NCI-H510A treated with DMSO at 0.1 percent for 48 hours (cell line): Measurements from ENCODE around the gene CREB3L4.
"Not testable (repeated sequence)": the region's sequence is repeated elsewhere in the genome, so short reads cannot be mapped to it uniquely, and the experiment has no call there.

Experiments
- DNase-seq: peaks from one replicate; lab custom pipeline; 2025; lab: John Stamatoyannopoulos, UW

The CREB3L4 gene

DNA sequence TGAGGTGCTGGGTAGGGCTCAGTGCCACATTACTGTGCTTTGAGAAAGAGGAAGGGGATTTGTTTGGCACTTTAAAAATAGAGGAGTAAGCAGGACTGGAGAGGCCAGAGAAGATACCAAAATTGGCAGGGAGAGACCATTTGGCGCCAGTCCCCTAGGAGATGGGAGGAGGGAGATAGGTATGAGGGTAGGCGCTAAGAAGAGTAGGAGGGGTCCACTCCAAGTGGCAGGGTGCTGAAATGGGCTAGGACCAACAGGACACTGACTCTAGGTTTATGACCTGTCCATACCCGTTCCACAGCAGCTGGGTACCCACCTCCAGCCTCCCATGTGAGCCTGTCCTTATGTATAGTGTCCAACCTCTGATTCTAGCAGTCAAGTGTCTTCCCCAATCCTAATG lies 8.2 kb upstream of the CREB3L4 start:
- no peak for DNase-seq

DNA sequence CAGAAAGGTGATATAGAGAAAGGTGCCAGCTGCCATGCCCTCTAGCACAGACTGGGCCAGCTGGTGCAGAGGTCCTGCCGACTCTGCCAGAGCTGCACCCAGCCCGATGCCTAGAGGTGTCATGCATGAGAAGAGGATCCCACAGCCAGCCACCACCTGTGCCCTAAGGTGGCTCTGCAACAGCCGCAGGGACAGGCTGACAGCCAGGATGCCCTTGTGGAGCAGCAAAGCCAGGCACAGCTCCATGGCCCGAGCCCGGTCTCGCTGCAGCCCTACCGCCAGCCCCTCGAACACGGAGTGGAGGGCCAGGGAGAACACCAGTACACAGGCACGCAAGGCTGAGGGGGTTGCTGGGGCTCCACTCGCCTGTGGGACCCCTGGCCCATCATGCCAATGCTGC lies 7.5 kb upstream of the CREB3L4 start:
- DNase-seq: no peak

DNA sequence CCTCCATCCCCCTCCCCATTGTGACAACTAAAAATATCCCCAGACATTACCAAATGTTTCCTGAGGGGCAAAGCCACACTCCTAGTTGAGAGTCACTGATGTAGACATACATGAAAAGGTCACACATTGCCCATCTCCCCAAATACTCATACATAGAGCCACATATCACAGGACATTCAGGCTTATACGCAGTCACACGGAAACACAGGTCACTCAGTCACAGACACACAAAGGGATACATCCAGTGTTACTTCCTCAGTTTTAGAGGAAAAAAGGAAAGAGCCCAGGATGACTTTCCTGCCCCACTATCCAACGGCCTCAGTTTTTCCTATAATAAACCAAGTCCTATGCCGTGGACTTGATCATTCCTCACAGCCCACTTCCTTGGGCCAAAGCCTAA lies 6.3 kb upstream of the CREB3L4 start:
- DNase-seq: no peak

DNA sequence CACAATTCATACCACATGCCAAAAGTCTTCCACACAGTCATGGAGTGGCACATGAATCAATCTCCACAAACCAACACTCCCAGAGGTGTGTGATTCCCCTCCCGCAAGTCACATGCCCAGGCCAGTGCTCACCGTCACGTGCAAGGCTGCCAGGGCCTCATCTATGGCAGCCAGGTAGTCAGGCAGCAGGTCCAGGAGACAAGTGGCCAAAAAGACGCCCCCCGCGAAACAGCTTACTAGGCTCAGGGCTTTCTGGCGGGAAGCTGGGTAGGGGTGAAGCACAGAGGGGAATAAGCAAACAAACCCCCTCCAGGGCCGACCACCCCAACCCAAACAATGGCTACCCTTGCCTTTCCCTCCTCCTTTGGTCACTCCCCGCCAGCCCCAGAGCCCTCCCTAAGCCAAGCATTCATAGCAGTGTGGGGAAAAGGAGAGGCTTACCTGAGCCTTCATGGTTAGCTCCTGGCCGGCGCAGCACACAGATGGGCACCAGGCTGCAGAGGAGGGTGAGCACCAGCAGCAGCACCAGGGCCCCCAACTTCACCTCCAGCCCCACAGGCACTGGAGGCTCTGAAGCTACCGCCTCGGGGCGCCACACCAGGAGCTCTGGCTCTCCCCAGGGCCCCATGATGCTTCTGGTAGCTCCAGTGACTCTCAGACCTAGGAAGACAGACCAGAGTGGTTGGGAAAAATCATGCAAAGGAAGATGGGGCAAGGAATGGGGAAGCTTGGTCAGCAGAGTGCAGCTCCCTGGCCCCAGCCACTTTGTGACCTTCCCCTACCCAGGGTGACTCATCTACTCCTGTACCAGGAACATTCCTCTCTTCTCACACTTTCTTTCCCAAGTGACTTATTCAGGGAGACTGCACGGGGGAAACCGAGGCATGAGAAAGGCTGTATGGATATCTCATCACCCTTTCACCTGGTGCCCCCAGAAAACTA lies 5.3 kb upstream of the CREB3L4 start:
- no peak for DNase-seq

DNA sequence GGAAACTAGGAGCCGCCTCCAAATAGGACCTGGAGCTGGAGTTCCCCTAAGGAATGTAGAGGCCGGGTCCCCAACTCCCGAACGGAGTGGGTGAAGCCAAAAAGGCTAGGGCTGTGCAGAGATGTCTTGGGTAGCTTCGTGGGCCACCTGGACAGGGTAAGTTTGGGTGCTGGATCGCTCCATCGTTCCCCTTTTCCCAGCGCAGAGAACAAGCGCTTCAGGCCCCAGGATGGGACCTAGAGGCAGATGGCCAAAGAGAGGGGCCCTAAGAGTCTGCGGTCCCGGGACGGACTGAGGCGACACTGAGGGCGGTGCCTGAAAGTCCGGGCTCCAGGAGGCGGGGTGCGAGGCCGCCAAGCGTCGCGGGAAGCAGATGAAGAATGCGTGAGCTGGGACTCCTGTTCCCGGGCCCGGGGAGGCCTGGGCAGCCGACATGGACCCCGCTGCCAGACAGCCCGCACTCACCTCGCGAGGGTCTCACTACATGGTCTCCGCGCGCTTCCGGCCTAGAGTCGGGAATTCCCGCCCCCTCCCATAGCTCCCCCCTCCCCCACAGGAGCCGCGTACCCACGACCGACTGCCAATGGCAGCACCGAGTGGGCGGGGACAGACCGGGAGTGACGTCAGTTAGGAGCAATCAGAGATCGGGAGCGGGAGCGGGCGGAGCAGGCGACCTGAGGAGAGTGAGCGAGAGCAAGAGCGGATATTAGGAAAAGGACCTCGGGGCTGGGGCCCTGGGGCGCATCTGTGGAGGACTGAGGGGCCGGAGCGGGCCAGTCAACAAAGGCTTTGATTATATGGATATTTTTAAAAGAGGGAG lies 4.5 kb upstream of the CREB3L4 start, which contains the start of gene SLC39A1:
TSS of gene SLC39A1 (minus strand) at position 508 of the 820 bp plus-strand sequence. CDS start 822 bp downstream, outside the sequence.
- peak; percentile 96 for DNase-seq

DNA sequence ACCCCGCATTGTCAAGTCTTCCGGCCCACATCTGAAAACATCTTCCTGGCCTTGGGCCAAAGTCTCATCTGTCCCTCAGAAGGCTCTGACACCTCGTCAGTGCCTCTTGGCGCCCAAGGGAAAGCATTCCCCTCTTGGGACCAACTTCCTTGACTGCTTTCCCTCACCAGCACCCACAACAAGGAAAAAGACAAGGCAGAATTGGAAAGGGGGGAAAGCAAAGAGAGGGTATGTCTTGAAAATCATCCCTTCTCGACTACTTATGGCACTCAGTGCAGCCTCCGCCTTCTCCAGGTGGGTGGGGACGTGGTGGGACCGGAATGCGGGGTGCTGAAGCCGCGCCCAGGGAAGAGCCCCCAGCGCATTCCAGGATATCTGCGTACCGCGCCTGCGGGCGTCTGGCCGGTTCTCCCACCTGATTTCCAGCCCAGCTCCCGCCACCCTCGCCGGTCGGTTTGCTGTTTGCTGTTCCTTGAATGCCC lies 3.8 kb upstream of the CREB3L4 start:
- DNase-seq: peak; percentile 37

DNA sequence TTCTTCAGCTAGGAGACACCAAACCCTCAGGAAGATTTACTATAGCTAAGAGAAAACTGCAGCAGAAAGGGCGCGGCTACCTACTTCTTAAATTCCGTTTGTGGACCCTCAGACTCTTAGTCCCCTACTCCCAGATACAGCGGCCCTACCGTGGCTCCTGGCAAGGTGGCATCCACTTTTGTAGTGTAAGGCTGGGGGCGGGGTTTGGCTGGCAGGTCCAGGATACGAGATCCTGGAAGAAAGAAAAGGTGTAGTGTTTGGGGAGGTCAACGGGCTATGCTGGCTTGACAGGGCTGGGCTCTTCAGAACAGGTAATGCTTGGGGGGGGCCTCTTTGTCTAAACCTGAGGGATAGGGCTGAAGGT lies 280 bp downstream of the CREB3L4 start:
- peak; percentile 82 for DNase-seq

DNA sequence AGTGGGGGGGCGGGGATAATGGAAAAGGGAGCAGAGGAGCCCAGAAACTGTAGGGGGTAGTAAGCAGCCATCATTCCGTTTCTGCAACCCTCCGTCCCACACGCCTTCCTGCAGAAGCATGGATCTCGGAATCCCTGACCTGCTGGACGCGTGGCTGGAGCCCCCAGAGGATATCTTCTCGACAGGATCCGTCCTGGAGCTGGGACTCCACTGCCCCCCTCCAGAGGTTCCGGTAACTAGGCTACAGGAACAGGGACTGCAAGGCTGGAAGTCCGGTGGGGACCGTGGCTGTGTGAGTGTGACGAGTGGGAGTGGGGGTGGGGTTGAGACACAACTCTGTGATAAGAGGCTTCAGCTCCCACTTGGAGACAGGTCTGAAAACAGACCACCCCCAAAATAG lies 706 bp downstream of the CREB3L4 start:
- no peak for DNase-seq

DNA sequence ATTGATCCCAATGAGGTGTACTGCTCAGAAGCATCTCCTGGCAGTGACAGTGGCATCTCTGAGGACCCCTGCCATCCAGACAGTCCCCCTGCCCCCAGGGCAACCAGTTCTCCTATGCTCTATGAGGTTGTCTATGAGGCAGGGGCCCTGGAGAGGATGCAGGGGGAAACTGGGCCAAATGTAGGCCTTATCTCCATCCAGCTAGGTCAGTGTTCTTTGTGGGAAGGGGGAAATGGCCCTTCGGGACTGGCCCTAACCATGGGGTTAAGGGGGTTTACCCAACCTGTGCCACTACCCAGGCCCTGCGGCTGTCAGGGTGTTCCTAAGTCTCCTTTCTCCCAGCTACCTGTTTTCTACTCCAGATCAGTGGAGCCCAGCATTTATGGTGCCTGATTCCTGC lies 1.3 kb downstream of the CREB3L4 start:
- DNase-seq: no peak

DNA sequence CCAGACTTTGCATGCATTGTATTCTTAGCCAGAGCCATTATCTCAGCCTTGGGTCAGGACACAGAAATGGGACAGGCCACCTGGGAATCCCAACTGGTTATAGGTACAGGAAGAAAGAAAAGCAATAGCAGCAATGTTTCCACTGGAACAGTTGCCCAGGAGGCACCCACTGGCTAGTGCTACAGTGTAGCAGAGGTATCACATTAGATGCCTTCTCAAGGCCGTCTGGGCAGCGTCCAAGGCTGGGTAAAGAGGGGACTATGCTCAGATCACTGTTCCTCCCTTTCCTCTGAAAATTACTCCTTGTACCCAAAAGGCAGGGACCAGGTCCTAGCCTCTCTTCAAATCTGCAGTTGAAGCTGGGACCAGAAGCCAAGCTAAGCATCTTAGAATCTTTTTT lies 2.6 kb downstream of the CREB3L4 start:
- DNase-seq: no peak

DNA sequence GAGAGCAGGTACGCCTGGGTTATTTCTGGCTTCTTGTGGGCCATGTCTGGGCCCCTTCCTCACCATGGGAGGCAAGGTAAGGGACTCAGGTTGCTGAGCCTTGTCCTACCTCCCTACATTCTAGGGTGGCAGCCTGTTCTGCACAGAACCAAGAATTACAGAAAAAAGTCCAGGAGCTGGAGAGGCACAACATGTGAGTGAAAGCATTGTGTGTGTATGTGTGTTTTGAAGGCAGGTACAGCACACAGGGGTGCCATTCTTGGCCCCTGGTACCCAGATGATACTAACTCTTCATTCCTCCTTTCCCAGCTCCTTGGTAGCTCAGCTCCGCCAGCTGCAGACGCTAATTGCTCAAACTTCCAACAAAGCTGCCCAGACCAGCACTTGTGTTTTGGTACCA lies 5.4 kb downstream of the CREB3L4 start:
- DNase-seq: no peak

DNA sequence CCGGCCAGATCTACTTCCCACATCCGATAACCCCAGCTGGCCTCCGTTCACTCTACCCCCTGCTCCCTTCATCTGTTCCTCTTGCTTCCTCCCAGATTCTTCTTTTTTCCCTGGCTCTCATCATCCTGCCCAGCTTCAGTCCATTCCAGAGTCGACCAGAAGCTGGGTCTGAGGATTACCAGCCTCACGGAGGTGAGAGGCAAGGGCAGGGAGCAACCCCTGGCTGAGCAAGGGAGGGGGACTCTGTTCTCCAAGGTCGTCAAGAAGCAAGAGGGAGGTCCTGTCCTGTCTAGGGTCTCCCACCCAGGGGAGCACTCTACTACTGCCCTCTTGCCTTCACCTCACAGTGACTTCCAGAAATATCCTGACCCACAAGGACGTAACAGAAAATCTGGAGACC lies 5.8 kb downstream of the CREB3L4 start:
- no peak for DNase-seq

DNA sequence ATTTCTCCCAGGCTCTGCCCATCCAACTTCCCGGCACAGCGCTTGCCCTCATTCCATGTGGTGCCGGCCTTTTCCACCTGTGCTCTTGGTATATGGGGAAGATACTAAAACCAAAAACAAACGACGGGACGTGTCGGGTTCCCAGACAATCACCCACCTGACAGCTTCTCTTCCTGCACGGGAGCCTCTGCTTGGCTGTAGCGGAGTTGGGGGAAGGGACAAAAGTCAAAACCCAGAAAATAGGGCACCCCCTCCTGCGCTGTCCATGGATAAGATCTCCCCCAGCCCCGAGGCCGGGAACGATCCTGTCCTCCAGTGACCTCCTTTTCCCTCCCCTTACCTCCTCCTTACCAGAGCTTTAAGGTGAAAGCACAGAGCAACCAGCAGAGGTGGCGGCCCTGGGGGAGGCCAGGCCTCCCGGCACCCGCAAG lies 9.1 kb downstream of the CREB3L4 start:
- no peak for DNase-seq

DNA sequence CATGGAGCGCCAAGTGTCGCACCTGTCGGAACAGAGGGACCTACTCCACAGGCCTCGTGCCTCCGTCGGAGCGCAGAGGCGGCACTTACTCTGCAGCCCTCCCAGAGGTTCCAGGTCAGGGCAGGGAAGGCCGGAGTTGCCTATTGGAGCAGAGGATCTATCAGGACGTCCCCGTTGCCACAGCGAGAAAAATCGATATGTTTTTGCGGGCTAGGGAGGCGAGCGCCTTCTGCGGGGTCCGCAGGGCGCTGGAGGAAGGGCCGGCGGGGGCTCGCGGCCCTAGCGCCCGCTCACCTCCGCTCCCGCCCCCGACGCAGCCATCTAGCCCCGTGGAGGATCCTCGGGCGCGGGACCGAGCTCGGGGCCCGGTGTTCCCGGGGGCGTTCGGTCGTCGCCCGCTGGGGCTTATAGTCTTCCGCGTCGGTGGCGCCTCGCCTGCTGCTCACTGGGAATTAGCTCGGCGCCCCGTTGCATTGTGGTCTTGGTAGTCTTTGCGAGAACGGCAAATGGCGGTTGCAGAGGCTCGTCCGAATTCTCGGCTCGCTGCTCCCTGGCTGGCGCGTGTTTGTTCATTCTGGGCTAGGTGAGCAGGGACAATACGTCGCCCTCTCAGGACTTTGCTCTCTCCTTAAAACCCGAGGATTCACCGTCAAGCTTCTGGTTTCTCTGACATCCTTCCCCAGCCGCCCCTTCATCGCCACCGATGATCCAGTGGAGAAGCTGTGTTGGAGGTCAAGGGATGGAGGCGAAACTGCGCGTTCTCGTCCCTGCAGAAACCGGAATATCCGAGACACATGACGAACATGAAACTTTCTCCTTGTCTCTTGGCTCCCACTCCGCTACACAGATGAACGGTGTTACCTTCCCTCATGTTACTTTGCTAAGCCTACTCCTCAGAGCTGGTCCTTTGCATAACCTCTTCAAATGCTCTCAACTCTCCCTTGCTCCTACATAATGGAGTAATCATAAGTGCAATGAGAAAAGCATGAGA lies 9.8 kb downstream of the CREB3L4 start, which contains the start of gene JTB:
TSS of gene JTB (minus strand) at position 425 of the 991 bp plus-strand sequence. CDS start at position 3, 422 bp downstream.
- peak; percentile 77 for DNase-seq

DNA sequence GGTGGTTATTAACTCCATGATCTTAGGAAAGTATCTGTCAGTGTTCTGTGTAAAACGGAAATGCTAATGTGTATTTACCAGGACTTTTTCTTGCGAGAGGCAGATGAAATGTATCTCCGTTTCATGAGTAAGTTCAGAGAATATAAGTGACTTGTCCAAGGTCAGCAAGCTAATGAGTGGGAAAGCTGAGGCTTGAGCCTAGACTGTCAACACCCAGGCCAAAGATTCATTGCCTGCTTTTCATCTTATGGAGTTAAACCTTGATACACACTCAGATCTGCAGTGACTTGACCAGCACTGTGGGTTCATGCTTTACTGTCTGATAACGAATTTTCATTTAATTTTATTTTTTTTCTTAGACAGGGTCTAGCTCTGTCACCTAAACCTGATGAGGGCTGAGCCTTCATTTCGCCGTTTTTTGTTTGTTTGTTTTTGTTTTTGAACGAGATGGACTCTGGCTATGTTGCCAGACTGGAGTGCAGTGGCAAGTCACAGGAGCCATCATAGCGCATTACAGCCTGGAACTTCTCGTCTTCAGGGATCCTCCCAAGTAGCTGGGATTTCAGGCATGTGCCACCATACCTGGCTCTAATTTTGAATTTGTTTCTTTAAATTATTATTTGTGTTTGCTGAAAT lies 10.7 kb downstream of the CREB3L4 start:
- DNase-seq: no peak

DNA sequence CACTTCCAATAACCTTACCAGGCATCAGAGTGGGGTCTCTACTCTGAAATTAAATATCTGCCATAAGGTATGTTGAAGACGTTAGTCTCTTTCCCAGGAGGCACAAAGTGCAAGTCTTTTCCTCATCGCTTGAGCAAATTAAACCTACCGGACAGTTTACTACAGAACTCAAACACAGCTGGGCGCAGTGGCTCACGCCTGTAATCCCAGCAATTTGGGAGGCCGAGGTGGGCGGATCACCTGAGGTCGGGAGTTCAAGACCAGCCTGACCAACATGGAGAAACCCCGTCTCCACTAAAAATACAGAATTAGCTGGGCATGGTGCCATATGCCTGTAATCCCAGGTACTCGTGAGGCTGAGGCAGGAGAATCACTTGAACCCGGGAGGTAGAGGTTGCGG lies 11.4 kb downstream of the CREB3L4 start:
- DNase-seq: not testable (repeated sequence)

DNA sequence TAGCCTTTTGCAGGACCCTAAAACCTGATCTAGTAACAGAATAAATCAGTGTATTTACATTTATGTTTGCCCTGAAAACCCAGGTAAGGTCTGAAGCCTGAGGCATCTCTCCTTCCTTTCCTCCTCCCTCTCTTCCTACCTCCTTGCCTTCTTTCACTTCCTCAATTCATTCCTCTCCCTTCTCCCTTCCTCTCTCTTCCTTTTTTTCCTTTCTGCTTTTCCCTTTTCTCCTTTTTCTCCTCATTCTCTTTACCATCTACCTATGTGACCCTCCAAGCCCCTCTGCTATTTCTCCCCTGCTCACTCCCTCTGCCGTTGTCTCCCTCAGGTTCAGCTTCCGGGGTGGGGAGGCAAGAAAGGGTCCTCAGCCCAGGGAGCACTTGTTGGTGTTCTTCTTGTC lies 14.0 kb downstream of the CREB3L4 start:
- DNase-seq: not testable (repeated sequence)

DNA sequence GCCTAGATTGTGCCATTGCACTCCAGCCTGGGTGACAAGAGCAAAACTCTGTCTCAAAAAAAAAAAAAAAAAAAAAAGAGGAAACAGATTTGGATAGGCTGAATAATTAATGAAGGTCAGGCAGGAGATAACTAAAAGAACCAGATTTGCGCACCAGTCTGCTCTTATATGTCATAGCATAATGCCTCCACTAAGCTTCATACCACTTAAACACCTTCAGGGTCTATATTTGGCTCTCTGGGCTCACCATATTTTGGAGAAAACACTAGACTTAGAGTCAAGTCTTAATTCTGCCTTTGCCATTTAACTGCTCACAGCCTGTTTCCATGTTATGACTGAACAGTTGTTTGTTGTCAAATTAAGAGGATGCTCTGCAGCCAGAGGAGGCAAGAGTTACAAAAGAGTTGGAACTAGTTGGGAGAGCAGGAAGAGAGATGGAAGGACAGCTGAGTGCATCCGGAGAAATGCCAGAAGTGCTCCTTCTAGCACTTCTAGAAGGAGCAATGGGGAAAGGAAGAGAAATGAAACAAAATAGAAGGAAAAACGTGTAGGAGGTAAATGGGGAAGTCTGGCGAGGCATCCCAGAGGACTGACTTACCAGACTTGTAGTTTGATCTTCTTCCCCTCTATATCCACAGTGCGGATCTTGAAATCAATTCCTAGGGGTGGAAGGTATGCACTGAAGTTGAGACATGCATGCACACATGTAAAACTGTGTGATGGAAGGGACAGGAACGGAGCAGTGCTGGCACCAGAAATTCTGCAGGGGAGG lies 16.6 kb downstream of the CREB3L4 start:
- DNase-seq: no peak

DNA sequence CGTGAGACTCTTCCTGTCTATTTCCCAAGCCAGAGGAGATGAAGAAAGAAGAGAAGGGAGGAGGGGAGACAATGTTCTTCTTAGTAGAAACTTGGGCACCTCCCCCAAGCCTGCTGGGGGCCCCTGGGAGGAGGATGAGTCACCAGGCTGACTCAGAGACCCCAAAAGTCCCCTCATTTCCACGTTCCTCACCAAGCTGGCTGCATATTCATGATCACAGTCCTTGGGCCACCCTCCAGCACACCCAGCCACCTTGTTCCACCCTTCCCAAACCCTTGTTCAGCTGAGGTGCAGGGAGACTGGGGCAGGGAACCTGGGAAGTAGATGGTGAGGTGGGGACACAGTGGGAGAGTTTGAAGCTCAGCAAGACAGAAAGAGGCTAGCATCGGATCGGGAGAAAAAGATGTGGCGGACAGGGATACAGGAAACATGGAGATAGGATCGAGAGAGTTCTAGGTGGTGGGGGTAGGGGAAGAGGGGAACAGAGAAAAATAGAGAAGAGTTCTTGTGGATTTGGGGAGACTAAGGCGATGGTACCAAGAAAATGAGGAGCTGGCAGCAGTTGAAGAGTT lies 17.7 kb downstream of the CREB3L4 start:
- no peak for DNase-seq
